ENCODE results near the gene SGCA. TPM values are rescaled to one million over a fixed set of nuclear protein-coding genes. Genes with fewer than 3 reads are reported as not detected.
A peak's percentile ranks its signal among the peaks of the same experiment; 100 is the strongest.

The SGCA gene
- total and polyA plus RNA-seq, 8 donors, result 3.2 to 18.5 (median 5.6) TPM

DNA sequence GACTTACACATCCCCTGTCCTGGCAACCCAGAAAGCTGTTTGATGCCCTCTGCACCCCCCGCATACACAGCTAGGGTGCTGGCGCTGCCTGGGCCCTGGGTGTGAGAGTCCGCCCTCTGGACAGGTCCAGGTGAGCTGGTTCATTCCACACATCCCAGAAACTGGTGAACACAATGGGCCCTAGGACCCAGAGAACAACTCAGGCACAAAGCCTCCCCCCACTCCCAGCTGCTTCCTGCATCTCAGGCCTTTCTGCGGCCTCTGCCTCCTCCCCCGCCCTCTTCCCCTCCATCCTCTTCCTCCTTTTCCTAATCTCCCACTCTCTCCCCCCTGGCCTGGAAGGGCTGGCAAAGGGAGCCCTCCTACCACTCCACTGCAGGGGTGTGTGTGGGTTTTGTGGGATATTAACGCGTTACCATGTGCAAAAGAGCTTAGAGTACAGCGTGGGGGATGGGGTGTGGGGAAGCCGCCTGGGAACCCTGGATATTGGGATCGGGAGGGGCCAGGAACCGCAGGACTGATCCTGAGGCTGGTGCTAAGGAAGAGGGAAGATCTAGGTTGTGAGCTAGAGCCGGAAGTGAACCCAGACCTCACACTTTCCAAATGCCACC lies 13.8 kb upstream of the SGCA start:
- peak; percentile 76 for ATAC-seq
- peak overlapping the region; percentile 89 to 92 for H3K27ac ChIP-seq
- TF ChIP-seq, protein P1, sequence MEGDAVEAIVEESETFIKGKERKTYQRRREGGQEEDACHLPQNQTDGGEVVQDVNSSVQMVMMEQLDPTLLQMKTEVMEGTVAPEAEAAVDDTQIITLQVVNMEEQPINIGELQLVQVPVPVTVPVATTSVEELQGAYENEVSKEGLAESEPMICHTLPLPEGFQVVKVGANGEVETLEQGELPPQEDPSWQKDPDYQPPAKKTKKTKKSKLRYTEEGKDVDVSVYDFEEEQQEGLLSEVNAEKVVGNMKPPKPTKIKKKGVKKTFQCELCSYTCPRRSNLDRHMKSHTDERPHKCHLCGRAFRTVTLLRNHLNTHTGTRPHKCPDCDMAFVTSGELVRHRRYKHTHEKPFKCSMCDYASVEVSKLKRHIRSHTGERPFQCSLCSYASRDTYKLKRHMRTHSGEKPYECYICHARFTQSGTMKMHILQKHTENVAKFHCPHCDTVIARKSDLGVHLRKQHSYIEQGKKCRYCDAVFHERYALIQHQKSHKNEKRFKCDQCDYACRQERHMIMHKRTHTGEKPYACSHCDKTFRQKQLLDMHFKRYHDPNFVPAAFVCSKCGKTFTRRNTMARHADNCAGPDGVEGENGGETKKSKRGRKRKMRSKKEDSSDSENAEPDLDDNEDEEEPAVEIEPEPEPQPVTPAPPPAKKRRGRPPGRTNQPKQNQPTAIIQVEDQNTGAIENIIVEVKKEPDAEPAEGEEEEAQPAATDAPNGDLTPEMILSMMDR (IDR thresholded peaks at IDR 0.05), result no peak
- peak overlapping the region; percentile 98 for H3K4me3 ChIP-seq
- no peaks in the 10 kb centered on the region for H3K36me3 ChIP-seq
- intact Hi-C loops (cut with DNase I), result no loop called here
- no peaks in the 10 kb centered on the region for H3K27me3 ChIP-seq
- peaks cover 11 to 64% of the 10 kb centered on the region in 2 donors for H3K4me1 ChIP-seq
- DNase-seq, result peak; percentile 88 to 92 (median 90)
- H3K9me3 ChIP-seq, result no peaks in the 10 kb centered on the region

DNA sequence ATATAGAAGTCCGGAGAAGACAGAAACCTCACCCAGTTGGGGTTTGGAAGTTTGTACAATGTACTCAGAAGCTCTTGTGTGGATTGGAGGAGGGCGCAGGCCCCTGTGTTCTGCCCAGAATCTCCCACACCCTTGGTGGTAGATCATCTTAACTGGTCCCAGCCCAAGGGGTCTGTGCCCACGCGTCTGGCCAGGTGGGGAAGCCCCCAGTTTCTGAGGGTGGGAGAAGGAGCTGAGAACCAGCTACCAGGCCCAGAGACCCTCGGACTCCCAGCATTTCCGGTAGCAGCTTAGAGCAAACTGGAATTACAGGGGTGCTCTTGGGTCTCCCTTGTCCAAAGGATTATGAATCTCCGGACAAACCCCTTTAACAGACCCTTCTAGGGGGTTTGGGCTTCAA lies 13.1 kb upstream of the SGCA start:
- ATAC-seq, result no peak
- Histone ChIP-seq H3K9me3 (no peaks in the 10 kb centered on the region), H3K4me3 (peak overlapping the region in 1 of 2 donors; percentile 98), H3K36me3 (no peaks in the 10 kb centered on the region), H3K4me1 (peaks cover 4 to 57% of the 10 kb centered on the region in 2 donors), H3K27me3 (no peaks in the 10 kb centered on the region), H3K27ac (peak overlapping the region; percentile 89 to 92)
- peak in 1 of 4 donors; percentile 37 for DNase-seq
- TF ChIP-seq, protein P1 (IDR thresholded peaks at IDR 0.05), result no peak
- intact Hi-C loops (cut with DNase I), result no loop called here

DNA sequence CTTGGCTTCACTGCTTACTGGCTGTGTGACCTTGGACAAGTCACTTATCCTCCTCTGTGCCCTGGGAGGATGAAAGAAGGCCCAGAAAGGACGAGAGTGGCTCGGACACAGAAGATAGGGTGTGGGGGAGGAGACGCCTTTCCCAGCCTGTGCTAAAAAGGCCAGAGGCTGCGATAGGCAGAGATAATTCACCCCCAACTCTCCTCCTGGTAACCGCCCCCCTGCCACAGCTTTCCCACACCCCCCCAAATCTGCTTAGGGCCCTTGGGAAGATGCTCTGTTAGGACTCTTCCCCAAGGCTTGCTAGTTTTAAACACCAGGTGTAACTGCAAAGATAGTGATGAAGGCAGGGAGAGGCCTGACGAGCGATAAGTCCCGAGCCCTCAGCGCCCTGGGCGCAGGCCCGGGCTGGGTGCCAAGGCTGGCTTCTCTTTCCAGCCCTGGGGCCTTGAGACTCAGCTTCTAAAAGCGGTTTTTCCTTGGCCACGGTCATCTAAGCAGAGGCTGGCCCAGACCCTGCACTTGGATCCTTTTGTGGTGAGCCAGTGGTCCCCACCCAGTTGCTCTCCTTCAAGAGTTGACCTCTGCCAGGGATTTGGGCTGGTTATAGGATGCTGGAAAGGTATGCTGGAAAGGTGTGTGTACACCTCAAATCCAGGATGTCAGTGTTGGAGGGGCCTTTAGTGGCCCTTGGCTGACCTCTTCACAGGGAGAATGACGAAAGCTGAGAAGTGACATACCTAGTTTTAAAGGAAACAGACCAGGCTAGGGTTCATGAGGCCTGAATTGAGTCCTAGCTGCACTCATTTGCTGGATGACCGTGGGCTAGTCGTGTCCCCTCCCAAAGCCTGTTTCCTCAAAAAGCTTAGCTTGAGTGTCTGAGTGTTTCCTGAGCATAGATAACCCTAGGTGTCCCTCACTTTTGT lies 11.9 kb upstream of the SGCA start:
- TF ChIP-seq, protein P1 (IDR thresholded peaks at IDR 0.05), result no peak
- intact Hi-C loops (cut with DNase I), result no loop called here
- Histone ChIP-seq H3K4me1 (peaks cover 0 to 46% of the 10 kb centered on the region in 2 donors), H3K9me3 (no peaks in the 10 kb centered on the region), H3K27ac (peak overlapping the region; percentile 44 to 89), H3K4me3 (no peak overlapping the region), H3K36me3 (no peaks in the 10 kb centered on the region), H3K27me3 (no peaks in the 10 kb centered on the region)
- DNase-seq, result peak in 1 of 4 donors; percentile 77
- ATAC-seq, result no peak

DNA sequence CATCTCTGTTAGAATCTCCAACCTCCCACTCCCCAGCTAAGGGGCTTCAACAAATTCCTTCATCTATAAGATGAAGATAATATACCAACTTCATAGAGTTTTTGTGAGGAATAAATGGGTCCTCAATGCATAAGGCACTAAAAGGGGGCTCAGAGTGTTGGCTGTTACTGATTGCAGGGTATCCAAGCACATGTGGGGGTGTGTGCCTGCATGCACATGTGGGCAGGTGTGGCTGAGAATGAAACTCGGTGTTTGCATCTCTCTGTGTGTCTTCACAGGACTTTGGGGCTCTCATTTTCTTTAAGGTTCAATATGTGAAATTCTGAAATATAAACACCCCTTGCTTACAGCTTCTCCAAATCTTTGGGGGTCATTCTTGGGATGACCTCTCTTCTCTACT lies 11.2 kb upstream of the SGCA start:
- Histone ChIP-seq H3K4me1 (peaks cover 0 to 46% of the 10 kb centered on the region in 2 donors), H3K27me3 (no peaks in the 10 kb centered on the region), H3K9me3 (no peaks in the 10 kb centered on the region), H3K4me3 (no peak overlapping the region), H3K36me3 (no peaks in the 10 kb centered on the region), H3K27ac (peak overlapping the region; percentile 83 to 89)
- TF ChIP-seq, protein P1 (IDR thresholded peaks at IDR 0.05), result no peak
- no peak for DNase-seq
- no peak for ATAC-seq
- intact Hi-C loops (cut with DNase I), result no loop called here

Data from left lung (tissue), 10 donors.